ENCODE measurements around the gene PKD1. TPM values are rescaled to one million over a fixed set of nuclear protein-coding genes. Genes with fewer than 3 reads are reported as not detected.

Gene PKD1
- 70.3 TPM for total RNA-seq

GRCh38 chr16:2135770-2136490 lies at the start of gene PKD1:
Gene PKD1, minus strand, starts transcription at chr16:2135898. Its CDS starts 209 bp downstream, at chr16:2135689.
- DNase-seq: peak; percentile 83

- DNase-seq: no peak
Measured at GRCh38 chr16:2184962-2185361, 49.3 kb upstream of the PKD1 start.

- no peak for DNase-seq
Measured at GRCh38 chr16:2184346-2184745, 48.6 kb upstream of the PKD1 start.

- DNase-seq: no peak
Measured at GRCh38 chr16:2183671-2184070, 48.0 kb upstream of the PKD1 start.

- no peak for DNase-seq
Measured at GRCh38 chr16:2181952-2182351, 46.3 kb upstream of the PKD1 start.

- no peak for DNase-seq
Measured at GRCh38 chr16:2180962-2181923, 45.5 kb upstream of the PKD1 start.

- no peak for DNase-seq
Measured at GRCh38 chr16:2180461-2180860, 44.8 kb upstream of the PKD1 start.

- no peak for DNase-seq
Measured at GRCh38 chr16:2179576-2179975, 43.9 kb upstream of the PKD1 start.

GRCh38 chr16:2179107-2179501 lies 43.4 kb upstream of the PKD1 start:
- no peak for DNase-seq

GRCh38 chr16:2178321-2179106 lies 42.8 kb upstream of the PKD1 start:
- no peak for DNase-seq

- no peak for DNase-seq
Measured at GRCh38 chr16:2177561-2177960, 41.9 kb upstream of the PKD1 start.

- DNase-seq: no peak
Measured at GRCh38 chr16:2177101-2177500, 41.4 kb upstream of the PKD1 start.

- no peak for DNase-seq
Measured at GRCh38 chr16:2176047-2176446, 40.3 kb upstream of the PKD1 start.

- DNase-seq: no peak
Measured at GRCh38 chr16:2175454-2175853, 39.8 kb upstream of the PKD1 start.

GRCh38 chr16:2174396-2175131 lies 38.9 kb upstream of the PKD1 start:
- DNase-seq: no peak

- DNase-seq: no peak
Measured at GRCh38 chr16:2173916-2174315, 38.2 kb upstream of the PKD1 start.

GRCh38 chr16:2173366-2173765 lies 37.7 kb upstream of the PKD1 start:
- no peak for DNase-seq

- no peak for DNase-seq
Measured at GRCh38 chr16:2172688-2173335, 37.1 kb upstream of the PKD1 start.

GRCh38 chr16:2171601-2172178 lies 36.0 kb upstream of the PKD1 start:
- DNase-seq: no peak

- no peak for DNase-seq
Measured at GRCh38 chr16:2170587-2171435, 35.1 kb upstream of the PKD1 start.
